MM.1S (cell line): Measurements from ENCODE around the gene AK8.

Source experiments
- DNase-seq: peaks from one replicate; pipeline ENCODE4 v3.0.0-alpha.2; 2015
- H2AFZ ChIP-seq: fragments of 300-600 bp; sonication (generic); 2 replicates; pipeline ENCODE4 v1.6.0; 2016; ENCODE audit warnings: antibody characterized with exemption, low read length
- H3F3A ChIP-seq: fragments of 300-600 bp; sonication (generic); 2 replicates; pipeline ENCODE4 v1.6.1; 2016; ENCODE audit warnings: mild to moderate bottlenecking, antibody characterized with exemption, low read length, moderate library complexity, mixed read lengths; ENCODE audit not compliant: insufficient read depth
- H3K27ac ChIP-seq: fragments of 300-600 bp; sonication (generic); 2 replicates; pipeline ENCODE4 v1.5.1; 2016; ENCODE audit warnings: mild to moderate bottlenecking, low read length
- H3K27me3 ChIP-seq: fragments of 300-600 bp; sonication (generic); replicated peaks from 2 replicates; pipeline ENCODE4 v1.6.0; 2016; ENCODE audit warnings: low read length; ENCODE audit not compliant: insufficient read depth
- H3K36me3 ChIP-seq: fragments of 300-600 bp; sonication (generic); replicated peaks from 2 replicates; pipeline ENCODE4 v1.6.1; 2016; ENCODE audit warnings: mild to moderate bottlenecking, low read length, mixed read lengths; ENCODE audit not compliant: insufficient read depth
- H3K4me1 ChIP-seq: fragments of 300-600 bp; sonication (generic); 2 replicates; pipeline ENCODE4 v1.6.1; 2016; ENCODE audit warnings: low read length, mixed read lengths
- H3K4me2 ChIP-seq: fragments of 300-600 bp; sonication (generic); 2 replicates; pipeline ENCODE4 v1.6.0; 2016; ENCODE audit warnings: low read depth, low read length
- H3K4me3 ChIP-seq: fragments of 300-600 bp; sonication (generic); 2 replicates; pipeline ENCODE4 v1.5.1; 2016; ENCODE audit warnings: low read length, mixed read lengths
- H3K79me2 ChIP-seq: fragments of 300-600 bp; sonication (generic); 2 replicates; pipeline ENCODE4 v1.6.1; 2016; ENCODE audit warnings: mixed run types, low read length, mixed read lengths
- H3K9ac ChIP-seq: fragments of 300-600 bp; sonication (generic); 2 replicates; pipeline ENCODE4 v1.6.1; 2016; ENCODE audit warnings: low read length, mixed read lengths
- H3K9me2 ChIP-seq: fragments of 300-600 bp; sonication (generic); replicated peaks from 2 replicates; pipeline ENCODE4 v1.6.1; 2016; ENCODE audit warnings: mild to moderate bottlenecking, low read length, mixed read lengths; ENCODE audit not compliant: insufficient read depth
- H3K9me3 ChIP-seq: fragments of 300-600 bp; sonication (generic); replicated peaks from 2 replicates; pipeline ENCODE4 v1.6.1; 2016; ENCODE audit warnings: mild to moderate bottlenecking, low read length, mixed read lengths; ENCODE audit not compliant: insufficient read depth
- H4K20me1 ChIP-seq: fragments of 300-600 bp; sonication (generic); 2 replicates; pipeline ENCODE4 v1.6.1; 2016; ENCODE audit warnings: mild to moderate bottlenecking, low read length, moderate library complexity, mixed read lengths; ENCODE audit not compliant: insufficient read depth
- CTCF ChIP-seq: fragments of 300-600 bp; sonication (generic); IDR thresholded peaks from 2 replicates; pipeline ENCODE4 v1.5.1; 2016; ENCODE audit warnings: antibody characterized with exemption, low read length, mixed read lengths
- EZH2 ChIP-seq: fragments of 300-600 bp; sonication (generic); optimal IDR thresholded peaks from 2 replicates; pipeline ENCODE3; 2017; ENCODE audit warnings: low read depth, mild to moderate bottlenecking, antibody characterized with exemption, low read length, mixed read lengths
- EZH2phosphoT487 ChIP-seq: fragments of 300-600 bp; sonication (generic); IDR thresholded peaks from 2 replicates; pipeline ENCODE4 v1.6.1; 2018; ENCODE audit warnings: antibody characterized with exemption, low read length

Gene AK8

GRCh38 chr9:132910376-132910775, 32.3 kb upstream of the AK8 start:
- H3K9me3 ChIP-seq = no peaks in the 10 kb centered on the region
- H3K27ac ChIP-seq = no peak overlapping the region
- no peaks in the 10 kb centered on the region; the same call in 1 of the 2 replicates for H3F3A ChIP-seq
- H4K20me1 ChIP-seq = no peaks in the 10 kb centered on the region
- TF ChIP-seq CTCF = no peak
- no peak for TF ChIP-seq EZH2
- no peak for TF ChIP-seq EZH2phosphoT487
- H3K79me2 ChIP-seq = no peaks in the 10 kb centered on the region
- no peaks in the 10 kb centered on the region for H3K4me1 ChIP-seq
- no peak overlapping the region for H3K4me2 ChIP-seq
- no peak overlapping the region for H2AFZ ChIP-seq
- no peaks in the 10 kb centered on the region for H3K27me3 ChIP-seq
- no peak overlapping the region for H3K9ac ChIP-seq
- no peaks in the 10 kb centered on the region for H3K36me3 ChIP-seq
- H3K4me3 ChIP-seq = no peak overlapping the region
- no peak for DNase-seq
- no peaks in the 10 kb centered on the region for H3K9me2 ChIP-seq

GRCh38 chr9:132909311-132909710, 31.2 kb upstream of the AK8 start:
- no peaks in the 10 kb centered on the region for H3K36me3 ChIP-seq
- no peak overlapping the region for H3K9ac ChIP-seq
- H3K4me1 ChIP-seq = no peaks in the 10 kb centered on the region
- no peak overlapping the region for H3K27ac ChIP-seq
- H3K9me3 ChIP-seq = no peaks in the 10 kb centered on the region
- H3K9me2 ChIP-seq = no peaks in the 10 kb centered on the region
- H3F3A ChIP-seq = no peaks in the 10 kb centered on the region; the same call in 1 of the 2 replicates
- no peak for TF ChIP-seq CTCF
- DNase-seq = no peak
- H3K4me3 ChIP-seq = no peak overlapping the region
- no peak overlapping the region for H3K4me2 ChIP-seq
- no peaks in the 10 kb centered on the region for H4K20me1 ChIP-seq
- H3K27me3 ChIP-seq = no peaks in the 10 kb centered on the region
- no peak overlapping the region for H2AFZ ChIP-seq
- H3K79me2 ChIP-seq = no peaks in the 10 kb centered on the region

- Histone ChIP-seq H3K27ac (no peak overlapping the region), H3F3A (no peaks in the 10 kb centered on the region; the same call in 1 of the 2 replicates), H3K27me3 (no peaks in the 10 kb centered on the region), H3K4me1 (no peaks in the 10 kb centered on the region), H3K4me2 (no peak overlapping the region), H3K9me2 (no peaks in the 10 kb centered on the region), H3K4me3 (no peak overlapping the region), H2AFZ (no peak overlapping the region), H3K9ac (no peak overlapping the region), H3K79me2 (no peaks in the 10 kb centered on the region), H3K36me3 (no peaks in the 10 kb centered on the region), H3K9me3 (no peaks in the 10 kb centered on the region), H4K20me1 (no peaks in the 10 kb centered on the region)
- DNase-seq = no peak
- TF ChIP-seq EZH2phosphoT487 = no peak
- TF ChIP-seq CTCF = no peak
- no peak for TF ChIP-seq EZH2
Observed at GRCh38 chr9:132908635-132909034, 30.6 kb upstream of the AK8 start.
